Fibroblast of the conjunctiva (primary cell): ENCODE measurements around the gene CD9.

Experiments
- DNase-seq: peaks from one replicate; pipeline ENCODE4 v3.0.0-alpha.2; 2010; ENCODE audit warnings: low read depth

CD9 gene

DNA sequence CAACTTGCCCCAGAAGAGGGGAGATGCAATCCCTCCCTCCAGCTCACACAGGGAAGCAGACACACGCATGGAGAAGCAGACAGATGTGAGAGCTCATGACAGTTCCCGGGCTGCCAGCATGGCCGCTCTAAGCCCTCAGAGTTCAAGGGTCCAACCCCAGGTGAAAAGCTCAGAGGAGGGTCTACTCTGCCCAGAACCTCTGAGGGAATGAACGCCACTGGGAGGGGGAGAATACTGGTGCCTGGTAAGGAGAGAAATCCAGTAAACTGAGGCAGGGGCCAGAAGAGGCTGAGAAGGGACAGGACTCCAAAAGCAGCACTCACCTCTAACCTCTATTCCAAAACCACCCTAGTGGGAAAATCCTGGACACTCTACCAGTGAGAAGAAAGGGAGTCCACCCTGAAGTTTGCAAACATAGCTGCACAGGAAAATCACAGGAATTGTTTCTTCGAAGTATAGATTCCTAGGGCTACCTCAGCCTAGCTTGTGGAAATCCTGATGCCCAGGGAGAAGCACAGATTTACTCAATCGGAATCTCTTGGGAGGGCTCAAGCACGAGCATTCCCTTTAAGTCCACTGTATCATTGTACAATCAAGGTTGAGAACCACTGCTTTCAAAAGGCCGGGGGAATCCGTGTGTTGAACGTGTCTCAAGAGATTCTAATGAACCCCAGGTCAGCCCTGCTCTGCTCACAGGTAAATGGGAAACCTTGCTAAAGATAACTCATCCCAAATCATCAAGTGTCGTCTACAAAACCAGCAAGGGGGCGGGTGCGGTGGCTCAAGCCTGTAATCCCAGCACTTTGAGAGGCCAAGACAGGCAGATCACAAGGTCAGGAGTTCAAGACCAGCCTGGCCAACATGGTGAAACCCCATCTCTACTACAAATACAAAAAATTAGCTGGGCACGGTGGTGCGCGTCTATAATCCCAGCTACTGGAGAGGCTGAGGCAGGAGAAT lies 76.0 kb downstream of the CD9 start:
- no peak for DNase-seq

- DNase-seq = no peak
Measured at GRCh38 chr12:6276956-6277620, 76.9 kb downstream of the CD9 start.

DNA sequence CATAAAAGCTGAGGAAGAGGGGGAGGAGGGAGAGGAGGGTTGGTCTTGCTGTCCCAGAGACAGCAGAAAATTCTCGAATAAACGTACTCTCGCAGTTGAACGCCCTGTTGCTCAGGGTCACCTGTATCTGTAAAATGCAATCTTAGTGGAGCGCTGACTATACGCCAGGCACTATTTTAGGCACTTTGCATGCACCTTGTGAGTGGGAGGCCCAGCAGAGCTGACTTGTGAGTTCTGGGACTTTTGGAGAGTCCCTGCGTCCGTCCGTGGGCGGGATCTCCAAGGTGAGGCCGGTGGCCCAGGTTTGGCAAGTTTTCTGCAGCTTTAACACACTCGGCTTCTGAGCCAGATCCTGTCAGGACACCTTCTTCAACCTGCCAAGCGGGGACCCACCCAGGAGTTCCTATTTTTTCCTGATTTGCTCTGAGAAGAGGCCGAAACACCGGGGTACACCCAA lies 77.8 kb downstream of the CD9 start:
- DNase-seq = no peak

- DNase-seq = peak; percentile 75
Measured at GRCh38 chr12:6278439-6279255, 78.4 kb downstream of the CD9 start.

- DNase-seq = no peak
Measured at GRCh38 chr12:6279256-6279628, 79.0 kb downstream of the CD9 start.

DNA sequence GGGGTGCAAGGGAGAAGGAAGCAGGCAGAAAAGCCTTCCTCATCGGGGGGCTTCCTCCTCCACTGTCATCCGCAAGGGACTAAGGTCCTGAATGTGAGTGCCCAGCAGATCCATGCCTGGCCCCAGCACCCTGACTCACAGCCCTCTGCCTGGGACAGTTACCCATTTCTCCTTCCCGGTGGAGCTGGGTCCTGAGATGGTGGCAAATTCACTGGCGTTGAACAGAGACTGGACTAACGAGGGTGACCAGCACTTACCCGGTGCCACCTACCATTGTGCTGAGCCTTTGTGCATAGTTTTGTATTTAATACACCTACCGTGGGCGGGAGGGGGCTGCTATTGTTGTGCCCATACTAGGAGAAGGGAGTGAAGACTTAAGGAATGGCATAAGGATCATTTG lies 79.4 kb downstream of the CD9 start:
- DNase-seq = no peak

DNA sequence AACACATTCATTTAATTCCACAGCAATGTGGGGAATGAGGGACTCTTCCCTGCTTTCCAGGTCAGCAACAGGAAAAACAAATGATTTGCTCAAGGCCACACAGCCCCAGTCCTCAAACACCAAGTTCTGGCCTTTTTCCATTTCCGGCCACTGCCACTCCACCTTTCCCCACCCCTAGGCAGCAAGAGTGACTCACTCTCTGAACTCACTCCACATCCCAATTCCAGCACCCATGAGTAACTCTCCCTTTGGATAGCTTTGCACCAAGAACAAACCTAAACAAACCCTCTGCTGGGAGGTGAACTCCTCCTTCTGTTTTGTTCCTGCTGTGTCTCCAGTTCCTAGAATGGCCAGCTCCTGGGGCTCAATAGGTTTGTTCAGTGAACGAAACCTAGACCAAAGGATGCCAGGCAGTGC lies 79.9 kb downstream of the CD9 start:
- DNase-seq = peak; percentile 78

GRCh38 chr12:6280672-6281071 lies 80.5 kb downstream of the CD9 start:
- DNase-seq = no peak

- DNase-seq = no peak
Measured at GRCh38 chr12:6281081-6281809, 81.0 kb downstream of the CD9 start.

DNA sequence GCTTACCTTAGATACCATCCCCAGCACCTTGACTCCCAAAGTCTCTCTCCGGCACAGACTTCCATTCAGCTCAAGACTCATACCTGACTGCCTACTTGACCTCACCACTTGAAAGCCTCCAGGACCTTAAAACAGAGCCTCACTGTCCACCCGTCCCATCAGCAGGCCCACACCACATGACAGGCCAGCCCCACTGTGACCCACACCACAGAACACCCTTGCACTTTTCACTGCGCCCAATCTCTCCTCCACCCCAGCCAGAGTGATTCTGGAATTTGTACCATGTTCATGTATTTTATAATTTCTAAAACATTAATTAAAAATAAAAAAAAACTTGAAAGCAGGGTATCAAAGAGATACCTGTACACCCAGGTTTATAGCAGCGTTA lies 82.2 kb downstream of the CD9 start:
- no peak for DNase-seq

DNA sequence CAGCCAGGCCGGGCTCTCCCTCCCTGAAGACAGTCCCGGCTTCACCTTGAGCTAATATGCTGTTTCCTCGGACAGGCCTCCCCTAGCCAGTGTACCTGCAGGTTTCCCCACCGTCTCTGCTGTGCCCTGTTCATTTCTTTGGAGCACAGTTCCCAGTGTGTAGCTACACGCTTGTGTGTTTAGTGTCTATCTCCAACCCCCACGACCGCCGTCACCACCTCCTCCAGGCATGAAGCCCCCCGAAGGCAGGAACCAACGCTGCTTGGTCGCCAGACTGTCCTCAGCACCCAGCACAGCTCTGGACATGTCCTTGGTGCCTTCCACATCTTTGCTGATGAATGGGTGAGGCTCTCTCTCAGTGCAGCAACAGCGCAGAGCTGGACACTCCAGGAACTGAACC lies 84.1 kb downstream of the CD9 start:
- DNase-seq = no peak

GRCh38 chr12:6285063-6285477 lies 84.9 kb downstream of the CD9 start:
- DNase-seq = peak; percentile 68

- no peak for DNase-seq
Measured at GRCh38 chr12:6285532-6286306, 85.5 kb downstream of the CD9 start.
